Omental fat pad (tissue), 4 donors: ENCODE data around the gene CLDN8. TPM values are rescaled to one million over a fixed set of nuclear protein-coding genes. Genes with fewer than 3 reads are reported as not detected.

Source experiments
- ATAC-seq: fragments of 150-250 bp; one replicate; pipeline ENCODE4 v1.9.1; 2016; ENCODE audit warnings: mild to moderate bottlenecking, moderate library complexity; ENCODE audit not compliant: low FRiP score
- DNase-seq: peaks from one replicate; pipeline ENCODE4 v3.0.0-alpha.2; 2019; ENCODE audit warnings: low spot score
- total RNA-seq, 4 donors: library from RNA; depleted of rRNA; stranded (reverse); fragments of >200 nt; gene quantifications; one replicate each; pipeline ENCODE4 v1.1.0, GENCODE V29; 2016
- TF ChIP-seq, protein P1 (sequence below), 3 donors: fragments of 450-650 bp; IDR thresholded peaks; one replicate each; pipeline ENCODE4 v1.5.1; 2016 to 2017; ENCODE audit warnings: antibody characterized with exemption in 3 of 3, mild to moderate bottlenecking in 3 of 3, moderate library complexity in 2 of 3

CLDN8 gene
- total RNA-seq, 4 donors from 2014 or later, result not detected

DNA sequence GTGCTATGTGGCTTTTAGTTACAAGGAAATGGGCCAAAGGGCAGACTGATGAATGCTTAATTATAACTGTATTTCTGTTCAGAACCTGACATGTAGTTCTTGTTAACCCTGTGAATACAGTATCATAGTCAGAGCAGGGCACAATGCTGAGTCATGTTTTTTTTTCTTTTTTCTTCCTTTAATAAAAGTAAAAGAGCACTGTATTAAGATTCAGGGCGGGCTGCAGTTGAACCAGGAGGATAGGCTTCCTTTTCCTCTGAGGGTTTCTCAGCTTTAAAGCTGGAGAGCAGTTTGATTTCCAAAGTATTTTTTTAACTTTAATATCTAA lies 8.7 kb downstream of the CLDN8 start:
- TF ChIP-seq, protein P1, sequence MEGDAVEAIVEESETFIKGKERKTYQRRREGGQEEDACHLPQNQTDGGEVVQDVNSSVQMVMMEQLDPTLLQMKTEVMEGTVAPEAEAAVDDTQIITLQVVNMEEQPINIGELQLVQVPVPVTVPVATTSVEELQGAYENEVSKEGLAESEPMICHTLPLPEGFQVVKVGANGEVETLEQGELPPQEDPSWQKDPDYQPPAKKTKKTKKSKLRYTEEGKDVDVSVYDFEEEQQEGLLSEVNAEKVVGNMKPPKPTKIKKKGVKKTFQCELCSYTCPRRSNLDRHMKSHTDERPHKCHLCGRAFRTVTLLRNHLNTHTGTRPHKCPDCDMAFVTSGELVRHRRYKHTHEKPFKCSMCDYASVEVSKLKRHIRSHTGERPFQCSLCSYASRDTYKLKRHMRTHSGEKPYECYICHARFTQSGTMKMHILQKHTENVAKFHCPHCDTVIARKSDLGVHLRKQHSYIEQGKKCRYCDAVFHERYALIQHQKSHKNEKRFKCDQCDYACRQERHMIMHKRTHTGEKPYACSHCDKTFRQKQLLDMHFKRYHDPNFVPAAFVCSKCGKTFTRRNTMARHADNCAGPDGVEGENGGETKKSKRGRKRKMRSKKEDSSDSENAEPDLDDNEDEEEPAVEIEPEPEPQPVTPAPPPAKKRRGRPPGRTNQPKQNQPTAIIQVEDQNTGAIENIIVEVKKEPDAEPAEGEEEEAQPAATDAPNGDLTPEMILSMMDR (IDR thresholded peaks at IDR 0.05), result no peak
- ATAC-seq (no peak), DNase-seq (no peak)

- TF ChIP-seq, protein P1 (IDR thresholded peaks at IDR 0.05), result no peak
- ATAC-seq (no peak), DNase-seq (no peak)
Measured at GRCh38 chr21:30206551-30207251, 9.2 kb downstream of the CLDN8 start.

GRCh38 chr21:30200000-30200399 lies 15.9 kb downstream of the CLDN8 start:
- ATAC-seq (no peak), DNase-seq (no peak)
- TF ChIP-seq, protein P1 (IDR thresholded peaks at IDR 0.05), result no peak

- no peak for DNase-seq
- TF ChIP-seq, protein P1 (IDR thresholded peaks at IDR 0.05), result no peak
- ATAC-seq, result no peak
Measured at GRCh38 chr21:30194701-30195299, 21.1 kb downstream of the CLDN8 start.

- no peak for DNase-seq
- TF ChIP-seq, protein P1 (IDR thresholded peaks at IDR 0.05), result no peak
- no peak for ATAC-seq
Measured at GRCh38 chr21:30193201-30193600, 22.7 kb downstream of the CLDN8 start.

- DNase-seq, result no peak
Measured at GRCh38 chr21:30190554-30190953, 25.3 kb downstream of the CLDN8 start.

More at GRCh38 chr21:30190554-30190953, 25.3 kb downstream of the CLDN8 start:
- TF ChIP-seq, protein P1 (IDR thresholded peaks at IDR 0.05), result no peak
- ATAC-seq, result no peak
